GM12891 (cell line): ENCODE results near the gene DLG5.

ENCODE experiments used
- POLR2A ChIP-seq: IDR thresholded peaks from 2 replicates; pipeline ENCODE4 v1.6.1; 2011; ENCODE audit warnings: low read depth, low read length, control low read depth
- POLR2AphosphoS5 ChIP-seq: IDR thresholded peaks from 2 replicates; pipeline ENCODE4 v1.6.1; 2011; ENCODE audit warnings: low read depth, low read length, control low read depth
- POU2F2 ChIP-seq: IDR thresholded peaks from 2 replicates; pipeline ENCODE4 v1.6.1; 2011; ENCODE audit warnings: low read depth, mild to moderate bottlenecking, control low read depth, low read length, moderate library complexity
- TAF1 ChIP-seq: IDR thresholded peaks from 2 replicates; pipeline ENCODE4 v1.6.1; 2011; ENCODE audit warnings: low read depth, low read length, control low read depth

GRCh38 chr10:77922566-77923179, 3.9 kb downstream of the DLG5 start:
- no peak for TF ChIP-seq POLR2A
- TF ChIP-seq POLR2AphosphoS5 = no peak
- no peak for TF ChIP-seq TAF1
- no peak for TF ChIP-seq POU2F2
